CD4-positive, alpha-beta T cell treated with Interleukin-4 for 1 hour (primary cell): ENCODE results near the gene YTHDC2.
"Not testable (repeated sequence)": the region's sequence is repeated elsewhere in the genome, so short reads cannot be mapped to it uniquely, and the experiment has no call there.

ENCODE experiments used
- DNase-seq, 2 donors: peaks; one replicate each; pipeline ENCODE4 v3.0.0-alpha.2; 2020 to 2022

Gene YTHDC2

DNA sequence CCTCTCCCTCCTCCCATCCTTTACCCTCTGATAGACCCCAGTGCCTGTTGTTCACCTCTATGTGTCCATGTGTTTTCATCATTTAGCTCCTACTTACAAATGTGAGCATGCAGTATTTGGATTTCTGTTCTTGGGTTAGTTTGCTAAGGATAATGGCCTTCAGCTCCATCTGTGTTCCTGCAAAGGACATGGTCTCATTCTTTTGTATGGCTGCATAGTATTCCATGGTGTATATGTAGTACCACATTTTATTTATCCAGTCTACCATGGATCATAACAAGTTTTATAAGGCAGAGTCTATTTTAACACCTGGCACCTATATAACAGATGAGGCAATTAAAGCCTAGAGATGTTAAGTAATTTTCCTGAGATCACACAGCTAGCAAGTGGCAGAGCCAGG, 7.4 kb downstream of the YTHDC2 start:
- no peak for DNase-seq

GRCh38 chr5:113523168-113523567, 9.7 kb downstream of the YTHDC2 start:
- DNase-seq = no peak

GRCh38 chr5:113524927-113525326, 11.4 kb downstream of the YTHDC2 start:
- peak in 1 of 2 donors; percentile 37 for DNase-seq

GRCh38 chr5:113526421-113526820, 12.9 kb downstream of the YTHDC2 start:
- DNase-seq = no peak

DNA sequence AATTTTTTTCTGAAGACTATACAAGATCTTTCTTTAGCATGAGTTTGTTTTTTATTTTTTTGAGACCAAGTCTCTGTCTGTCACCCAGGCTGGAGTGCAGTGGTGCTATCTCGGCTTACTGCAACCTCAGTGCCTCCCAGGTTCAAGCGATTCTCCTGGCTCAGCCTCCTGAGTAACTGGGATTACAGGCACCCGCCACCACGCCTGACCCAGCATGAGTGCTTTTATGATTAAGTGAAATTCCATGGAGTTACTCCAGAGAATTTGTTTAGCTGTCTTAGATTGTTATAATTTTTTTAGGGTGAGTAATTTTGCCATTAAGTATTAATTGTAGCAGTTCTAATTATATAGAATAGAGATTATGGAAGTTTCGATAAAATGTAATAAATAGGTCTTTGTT, 14.3 kb downstream of the YTHDC2 start:
- no peak for DNase-seq

GRCh38 chr5:113531481-113532159, 18.1 kb downstream of the YTHDC2 start:
- DNase-seq = no peak

DNA sequence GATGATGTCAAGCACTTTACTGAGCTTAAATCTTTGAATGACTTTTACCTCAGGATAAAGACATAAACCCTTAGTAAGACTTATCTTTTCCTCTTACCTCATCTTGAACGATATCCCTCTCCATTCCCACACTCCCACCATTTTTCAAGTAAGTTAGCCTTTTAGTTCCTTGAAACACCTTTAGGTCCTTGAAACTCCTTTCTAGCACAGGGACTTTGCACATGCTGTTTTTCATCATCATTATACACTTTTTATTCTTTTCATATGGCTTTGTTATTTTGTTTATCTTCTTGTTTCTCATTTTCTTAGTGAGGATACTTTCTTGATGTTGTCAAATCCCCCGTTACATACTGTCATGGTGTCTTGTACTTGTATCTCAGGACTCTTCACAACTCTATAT, 24.8 kb downstream of the YTHDC2 start:
- no peak for DNase-seq

DNA sequence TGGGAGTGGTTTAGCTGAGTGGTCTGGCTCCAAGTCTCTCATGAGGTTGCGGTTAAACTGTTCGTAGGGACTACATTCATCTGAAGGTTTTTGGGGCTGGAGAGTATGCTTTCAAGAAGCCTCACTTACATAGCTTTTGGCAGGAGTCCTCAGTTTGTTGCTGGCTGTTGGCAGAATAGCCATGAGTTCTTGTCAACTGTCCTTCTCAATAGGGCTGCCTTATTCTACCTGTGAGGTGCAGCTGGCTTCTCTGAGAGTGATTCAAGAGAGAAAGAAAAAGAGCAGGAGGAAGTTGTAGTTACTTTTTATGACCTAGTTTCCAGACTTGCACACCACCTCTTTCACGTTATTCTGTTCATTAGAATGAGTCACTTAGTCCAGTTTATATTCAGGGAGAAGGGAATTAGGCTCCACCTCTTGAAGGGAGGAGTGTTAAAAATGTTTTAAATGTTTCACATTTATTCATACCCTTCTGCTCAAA, 33.2 kb downstream of the YTHDC2 start:
- DNase-seq = no peak

DNA sequence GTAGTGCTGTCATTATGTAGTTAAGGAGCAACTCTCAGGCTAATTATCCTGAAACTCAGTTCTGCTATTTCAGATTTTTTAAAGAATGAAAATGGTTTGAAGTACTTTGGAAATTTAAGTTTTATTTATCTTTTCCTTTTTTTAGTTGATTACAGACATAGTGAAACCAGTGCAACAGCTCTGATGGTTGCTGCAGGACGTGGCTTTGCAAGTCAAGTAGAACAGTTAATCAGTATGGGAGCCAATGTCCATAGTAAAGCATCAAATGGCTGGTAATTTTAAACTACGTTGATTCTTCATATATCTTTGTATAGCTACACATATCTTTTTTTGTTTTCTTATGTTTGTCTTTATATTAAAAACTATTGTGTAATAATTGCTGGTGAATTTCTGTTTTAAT, 34.9 kb downstream of the YTHDC2 start:
- DNase-seq = no peak

DNA sequence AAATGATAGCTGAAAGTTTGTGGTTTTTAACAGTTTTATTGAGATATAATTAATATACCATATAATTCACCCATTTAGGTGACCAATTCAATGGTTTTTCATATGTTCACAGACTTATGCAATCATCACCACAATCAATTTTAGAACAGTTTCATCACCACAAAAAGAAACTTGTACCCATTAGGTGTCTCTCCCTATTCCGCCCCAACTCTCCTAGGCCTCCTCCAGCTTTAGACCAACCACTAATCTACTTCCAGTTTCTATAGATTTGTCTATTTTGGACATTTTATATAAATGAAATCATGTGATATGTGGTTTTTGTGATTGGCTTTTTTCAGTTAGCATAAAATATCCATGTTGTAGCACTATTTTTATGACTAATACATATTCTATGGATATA, 38.6 kb downstream of the YTHDC2 start:
- no peak for DNase-seq

DNA sequence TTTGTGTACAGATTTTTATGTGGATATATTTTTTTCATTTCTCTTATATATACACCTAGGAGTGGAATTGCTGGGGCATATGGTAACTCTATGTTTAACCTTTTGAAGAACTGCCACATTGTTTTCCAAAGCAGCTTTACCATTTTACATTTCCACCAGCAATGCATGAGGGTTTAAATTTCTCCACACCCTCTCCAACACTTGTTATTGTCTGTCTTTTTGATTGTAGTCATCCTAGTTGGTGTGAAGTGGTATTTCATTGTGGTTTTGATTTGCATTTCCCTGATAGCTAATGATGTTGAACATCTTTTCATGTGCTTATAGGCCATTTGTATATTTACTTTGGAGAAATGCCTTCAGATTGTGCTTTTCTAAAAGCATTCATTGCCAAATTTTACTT, 39.1 kb downstream of the YTHDC2 start:
- no peak for DNase-seq

- DNase-seq = no peak
Measured at GRCh38 chr5:113562828-113563400, 49.4 kb downstream of the YTHDC2 start.

DNA sequence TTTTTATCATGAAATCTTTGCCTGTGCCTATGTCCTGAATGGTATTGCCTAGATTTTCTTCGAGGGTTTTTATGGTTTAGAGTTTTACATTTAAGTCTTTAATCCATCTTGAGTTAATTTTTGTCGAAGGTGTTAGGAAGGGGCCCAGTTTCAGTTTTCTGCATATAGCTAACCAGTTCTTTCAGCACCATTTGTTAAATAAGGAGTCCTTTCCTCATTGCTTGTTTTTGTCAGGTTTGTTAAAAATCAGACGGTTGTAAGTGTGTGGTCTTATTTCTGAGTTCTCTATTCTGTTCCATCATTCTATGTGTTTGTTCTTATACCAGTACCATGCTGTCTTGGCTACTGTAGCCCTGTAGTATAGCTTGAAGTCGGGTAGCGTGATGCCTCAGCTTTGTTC, 55.9 kb downstream of the YTHDC2 start:
- no peak for DNase-seq

- no peak for DNase-seq
Measured at GRCh38 chr5:113572716-113573115, 59.2 kb downstream of the YTHDC2 start.

DNA sequence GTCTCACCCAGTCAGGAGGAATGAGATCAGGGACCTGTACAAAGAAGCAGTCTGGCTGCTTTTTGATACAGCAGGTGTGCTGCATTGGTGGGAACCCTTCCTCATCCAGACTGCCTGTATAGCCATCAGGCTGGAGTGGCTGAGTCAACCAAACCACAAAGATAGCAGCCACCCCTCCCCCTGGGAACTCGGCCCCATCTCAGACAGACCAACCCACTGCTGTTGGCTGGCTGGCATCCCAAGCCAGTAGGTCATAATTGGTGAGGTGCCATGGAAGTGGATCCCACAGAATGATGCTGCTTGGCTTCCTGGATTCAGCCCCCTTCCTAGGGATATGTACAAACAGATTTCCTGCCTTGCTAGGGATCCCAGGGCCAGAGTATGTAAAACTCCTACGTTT, 60.9 kb downstream of the YTHDC2 start:
- no peak for DNase-seq

GRCh38 chr5:113575074-113575473, 61.6 kb downstream of the YTHDC2 start:
- DNase-seq = no peak

GRCh38 chr5:113578091-113578490, 64.6 kb downstream of the YTHDC2 start:
- no peak for DNase-seq

DNA sequence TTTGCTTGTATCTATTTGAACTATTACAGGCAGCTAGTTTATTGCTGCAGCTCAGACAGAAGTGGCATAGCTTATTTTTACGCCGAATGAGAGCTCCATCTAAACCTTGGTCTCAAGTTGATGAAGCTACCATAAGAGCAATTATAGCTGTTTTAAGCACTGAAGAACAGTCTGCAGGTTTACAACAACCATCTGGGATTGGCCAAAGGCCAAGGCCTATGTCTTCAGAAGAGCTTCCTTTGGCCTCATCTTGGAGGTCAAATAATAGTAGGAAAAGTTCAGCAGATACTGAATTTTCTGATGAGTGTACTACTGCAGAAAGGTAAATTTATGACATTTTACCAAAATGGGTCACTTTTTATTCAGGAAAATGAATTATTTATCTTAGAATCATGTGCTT, 67.9 kb downstream of the YTHDC2 start:
- no peak for DNase-seq

- no peak for DNase-seq
Measured at GRCh38 chr5:113598150-113598549, 84.7 kb downstream of the YTHDC2 start.

GRCh38 chr5:113598926-113599325, 85.4 kb downstream of the YTHDC2 start:
- DNase-seq = no peak

DNA sequence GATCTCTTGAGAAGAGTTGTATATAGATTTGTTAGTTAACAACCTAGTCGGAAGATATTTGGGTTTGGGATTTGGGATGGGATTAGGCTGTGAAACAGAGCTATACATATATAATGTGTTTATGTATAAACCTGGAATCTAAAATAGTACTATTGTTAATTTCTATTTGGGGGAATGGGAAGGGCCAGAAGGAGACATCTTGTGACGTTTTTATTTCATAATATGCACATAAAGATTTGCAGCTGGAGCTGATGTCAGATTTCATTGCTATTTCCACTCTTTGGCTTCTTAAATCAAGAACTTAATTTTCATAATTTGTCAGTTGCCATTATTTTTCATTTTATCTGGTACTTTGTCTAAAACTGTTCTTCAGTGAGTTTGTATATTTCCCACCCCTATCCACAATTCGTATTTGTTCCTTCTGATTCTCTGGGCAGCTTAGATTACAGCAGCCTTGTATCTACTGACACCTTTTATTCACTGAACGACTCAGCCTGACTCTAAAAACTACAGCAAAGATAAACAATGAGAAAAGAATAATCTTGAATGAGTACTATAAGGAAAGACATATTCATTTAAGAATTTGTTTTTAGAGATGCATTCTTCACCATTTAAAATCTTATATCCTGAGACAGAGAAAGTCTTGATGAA, 86.9 kb downstream of the YTHDC2 start:
- no peak for DNase-seq

GRCh38 chr5:113601423-113601822, 87.9 kb downstream of the YTHDC2 start:
- DNase-seq = no peak

DNA sequence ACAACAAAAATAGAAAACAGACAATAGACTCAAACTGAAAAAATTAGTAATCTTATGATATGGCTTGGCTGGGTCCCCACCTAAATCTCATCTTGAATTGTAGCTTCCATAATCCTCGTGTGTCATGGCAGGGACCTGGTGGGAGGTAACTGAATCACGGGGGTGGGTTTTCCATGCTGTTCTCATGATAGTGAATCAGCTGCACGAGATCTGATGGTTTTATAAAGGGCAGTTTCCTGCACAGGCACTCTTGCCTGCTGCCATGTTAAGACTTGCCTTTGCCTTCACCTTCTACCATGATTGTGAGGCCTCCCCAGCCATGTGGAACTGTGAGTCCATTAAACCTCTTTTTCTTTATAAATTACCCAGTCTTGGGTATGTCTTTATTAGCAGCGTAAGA, 89.8 kb downstream of the YTHDC2 start:
- DNase-seq = not testable (repeated sequence)
